ENCODE results near the gene CLDN5.

The CLDN5 gene

GRCh38 chr22:19478901-19479354, 45.3 kb downstream of the CLDN5 start, which contains the start of gene UFD1:
Gene UFD1 (minus strand): TSS chr22:19479193. CDS start chr22:19479085, 108 bp downstream.
- DNase-seq = peak; percentile 92

GRCh38 chr22:19478045-19478900, 45.9 kb downstream of the CLDN5 start:
- DNase-seq = peak; percentile 39

- DNase-seq = peak; percentile 6
These were observed 46.7 kb downstream of the CLDN5 start for GRCh38 chr22:19477321-19478044.

GRCh38 chr22:19476023-19476422, 48.2 kb downstream of the CLDN5 start:
- DNase-seq = peak; percentile 20

- no peak for DNase-seq
These were observed 50.6 kb downstream of the CLDN5 start for GRCh38 chr22:19473578-19473977.
